HepG2 (cell line): ENCODE results near the gene CAPN9. TPM values are rescaled to one million over a fixed set of nuclear protein-coding genes. Genes with fewer than 3 reads are reported as not detected.
A peak's percentile ranks its signal among the peaks of the same experiment; 100 is the strongest.

Experiments
- ATAC-seq: fragments of 200-7000 bp; cut with Tn5 transposase; 3 replicates; pipeline ENCODE4 v1.9.1; 2020; ENCODE audit warnings: mild to moderate bottlenecking, moderate library complexity
- BruUV-seq: library from RNA; stranded (reverse); fragments of 400-500 nt; replicated peaks from 2 replicates; lab custom pipeline; 2021; lab: Mats Ljungman, UMichigan
- CTCF ChIA-PET: fragments of 300-600 bp; formaldehyde crosslinking; extraction: SDS; loops from one replicate; lab custom pipeline; 2021; ENCODE audit warnings: low total read pairs, inconsistent platforms, low intra/inter-chr PET ratio; lab: Yijun Ruan, JAX
- POLR2A ChIA-PET: fragments of 350-600 bp; sonication (Branson Sonifier 250); formaldehyde crosslinking; loops from one replicate; lab custom pipeline; 2020; ENCODE audit warnings: antibody characterized with exemption, inconsistent platforms; lab: Yijun Ruan, JAX
- DNase-seq: peaks from one replicate; pipeline ENCODE4 v3.0.0-alpha.2; 2015; ENCODE audit warnings: low spot score
- FAIRE-seq: peaks from 3 replicates; lab custom pipeline; 2011; peaks lifted over from hg19 to GRCh38; lab: Jason Lieb, UNC
- H2AFZ ChIP-seq: one replicate; pipeline ENCODE4 v1.6.1; 2011; ENCODE audit warnings: low read length, inconsistent platforms
- H3K27ac ChIP-seq: fragments of 300-600 bp; 3 replicates; pipeline ENCODE4 v1.8.0; 2011; ENCODE audit warnings: mixed run types, mild to moderate bottlenecking, mixed read lengths, low read length, inconsistent platforms; ENCODE audit not compliant: insufficient read depth; ENCODE audit errors: extremely low read length
- H3K27me3 ChIP-seq, 2 experiments: fragments of 200-600 bp in 1 of 2; 2 replicates in 1 of 2; 3 replicates in 1 of 2; pipeline versions ENCODE4 v1.6.0 to v1.8.0; 2011; ENCODE audit warnings: low read length in 2 of 2, mild to moderate bottlenecking in 2 of 2, moderate library complexity in 2 of 2, inconsistent platforms in 1 of 2; ENCODE audit not compliant: insufficient read depth in 2 of 2, control insufficient read depth in 1 of 2
- H3K36me3 ChIP-seq, 2 experiments: fragments of 200-600 bp in 1 of 2; replicated peaks in 1 of 2; 2 replicates in 1 of 2; 3 replicates in 1 of 2; pipeline versions ENCODE4 v1.5.1 to v1.8.0; 2011; ENCODE audit warnings: low read length in 2 of 2, inconsistent platforms in 1 of 2; ENCODE audit not compliant: insufficient read depth in 2 of 2, control insufficient read depth in 1 of 2
- H3K4me1 ChIP-seq: 2 replicates; pipeline ENCODE4 v1.5.1; 2012; ENCODE audit warnings: low read length, inconsistent platforms; ENCODE audit not compliant: insufficient read depth
- H3K4me2 ChIP-seq: 2 replicates; pipeline ENCODE4 v1.6.0; 2011; ENCODE audit warnings: low read depth, low read length, inconsistent platforms
- H3K4me3 ChIP-seq, 3 experiments: fragments of 200-600 bp in 1 of 3; sonication (generic), shearing (Covaris generic) in 1 of 3; replicated peaks in 1 of 3; 2 replicates each; pipeline ENCODE4 v1.5.1; 2011 to 2016; ENCODE audit warnings: low read length in 3 of 3, inconsistent platforms in 2 of 3, low read depth in 2 of 3, mild to moderate bottlenecking in 2 of 3, control low read depth in 1 of 3, mixed read lengths in 1 of 3; ENCODE audit not compliant: insufficient read depth in 1 of 3
- H3K79me2 ChIP-seq: one replicate; pipeline ENCODE4 v1.6.1; 2011; ENCODE audit warnings: low read length, inconsistent platforms; ENCODE audit not compliant: insufficient read depth
- H3K9ac ChIP-seq: 2 replicates; pipeline ENCODE4 v1.6.0; 2011; ENCODE audit warnings: mild to moderate bottlenecking, low read depth, low read length, inconsistent platforms; ENCODE audit not compliant: insufficient read depth
- H3K9me3 ChIP-seq: 2 replicates; pipeline ENCODE4 v1.5.1; 2012; ENCODE audit warnings: mild to moderate bottlenecking, low read length
- H4K20me1 ChIP-seq: 2 replicates; pipeline ENCODE4 v1.6.0; 2011; ENCODE audit warnings: inconsistent platforms, mild to moderate bottlenecking, low read length, moderate library complexity; ENCODE audit not compliant: insufficient read depth
- CENPX ChIP-seq: sonication (generic); formaldehyde crosslinking; IDR thresholded peaks from 2 replicates; pipeline ENCODE4 v1.9.0; 2021; ENCODE audit warnings: mild to moderate bottlenecking, missing genetic modification reagents, moderate library complexity
- DNMT1 ChIP-seq: sonication (generic); formaldehyde crosslinking; IDR thresholded peaks from 2 replicates; pipeline ENCODE4 v1.5.1; 2020; ENCODE audit warnings: mild to moderate bottlenecking, missing genetic modification reagents
- FOXK2 ChIP-seq: fragments of 450-650 bp; IDR thresholded peaks from 2 replicates; pipeline ENCODE4 v1.6.1; 2016
- FOXM1 ChIP-seq: sonication (generic); formaldehyde crosslinking; IDR thresholded peaks from 2 replicates; pipeline ENCODE4 v1.5.0; 2020; ENCODE audit warnings: missing genetic modification reagents
- HNF4A ChIP-seq: sonication (generic); formaldehyde crosslinking; IDR thresholded peaks from 2 replicates; pipeline ENCODE4 v1.4.0; 2020; ENCODE audit warnings: missing genetic modification reagents
- HNF4G ChIP-seq, 2 experiments: sonication (generic) in 1 of 2; formaldehyde crosslinking in 1 of 2; IDR thresholded peaks; 2 replicates each; pipeline versions ENCODE4 v1.4.0 to v1.6.1; 2011 to 2020; ENCODE audit warnings: borderline replicate concordance in 2 of 2, low read depth in 2 of 2, mild to moderate bottlenecking in 2 of 2, low read length in 1 of 2, missing genetic modification reagents in 1 of 2, moderate library complexity in 1 of 2
- MAFK ChIP-seq, 2 experiments: IDR thresholded peaks in 1 of 2; conservative IDR thresholded peaks in 1 of 2; 2 replicates each; pipeline ENCODE4 v1.6.1; 2011; ENCODE audit warnings: improper control_type of control experiment in 2 of 2, low read length in 2 of 2
- MEIS1 ChIP-seq: sonication (generic); formaldehyde crosslinking; IDR thresholded peaks from 2 replicates; pipeline ENCODE4 v1.9.0; 2021; ENCODE audit warnings: mild to moderate bottlenecking, missing genetic modification reagents, moderate library complexity, borderline replicate concordance
- NFYB ChIP-seq: sonication (generic); formaldehyde crosslinking; IDR thresholded peaks from 2 replicates; pipeline ENCODE4 v1.4.0; 2020; ENCODE audit warnings: missing genetic modification reagents
- POLR2A ChIP-seq, 2 experiments: IDR thresholded peaks; 2 replicates each; pipeline ENCODE4 v1.6.1; 2011; ENCODE audit warnings: low read depth in 2 of 2, low read length in 2 of 2, mild to moderate bottlenecking in 1 of 2, moderate library complexity in 1 of 2; ENCODE audit not compliant: insufficient read depth in 1 of 2
- RFX5 ChIP-seq: IDR thresholded peaks from 2 replicates; pipeline ENCODE4 v1.6.1; 2011; ENCODE audit warnings: low read depth, low read length, improper control_type of control experiment
- TMF1 ChIP-seq: sonication (generic); formaldehyde crosslinking; IDR thresholded peaks from 2 replicates; pipeline ENCODE4 v1.8.1; 2022; ENCODE audit warnings: low read depth, missing genetic modification reagents
- WIZ ChIP-seq: sonication (generic); formaldehyde crosslinking; IDR thresholded peaks from 2 replicates; pipeline ENCODE4 v1.5.1; 2020; ENCODE audit warnings: mild to moderate bottlenecking, missing genetic modification reagents
- ZBTB1 ChIP-seq: sonication (generic); formaldehyde crosslinking; IDR thresholded peaks from 2 replicates; pipeline ENCODE4 v1.4.0; 2020; ENCODE audit warnings: missing genetic modification reagents, borderline replicate concordance
- ZFP62 ChIP-seq: sonication (generic); formaldehyde crosslinking; IDR thresholded peaks from 2 replicates; pipeline ENCODE4 v1.4.0; 2020; ENCODE audit warnings: missing genetic modification reagents
- ZNF557 ChIP-seq: sonication (generic); formaldehyde crosslinking; IDR thresholded peaks from 2 replicates; pipeline ENCODE4 v1.4.0; 2020; ENCODE audit warnings: missing genetic modification reagents
- ZNF644 ChIP-seq: IDR thresholded peaks from 2 replicates; pipeline ENCODE4 v1.6.1; 2016; ENCODE audit warnings: low read depth
- ZNF761 ChIP-seq: sonication (generic); formaldehyde crosslinking; conservative IDR thresholded peaks from 2 replicates; pipeline ENCODE4 v1.4.0; 2020; ENCODE audit warnings: mild to moderate bottlenecking, missing genetic modification reagents
- ZNF792 ChIP-seq: IDR thresholded peaks from 2 replicates; pipeline ENCODE4 v1.6.1; 2016
- WGBS: methylation state at CpG from one replicate; pipeline ENCODE4 v1.1.6; 2017; ENCODE audit warnings: low lambda C conversion rate; 5-methylcytosine and 5-hydroxymethylcytosine counted together
- in situ Hi-C: cut with HindIII; loops from 2 replicates; pipeline ENCODE4 v1.10.0; 2017; ENCODE audit warnings: low pct_unique_long_range_greater_than_20kb; ENCODE audit not compliant: extremely low pct_ligation_motif_present
- intact Hi-C: fragments of 100-400 bp; cut with micrococcal nuclease; formaldehyde crosslinking; loops from one replicate; pipeline ENCODE4 v1.10.0; 2022; ENCODE audit not compliant: unreplicated experiment
- polyA plus RNA-seq, 8 experiments: library from polyadenylated mRNA; depleted of rRNA in 3 of 8; stranded (reverse) in 7 of 8; unstranded in 1 of 8; fragments of >200 nt; fragmentation: Illumina TruSeq in 4 of 8; extraction: Trizol in 4 of 8; gene quantifications; 2 replicates each; pipeline versions ENCODE4 v1.2.1 to v1.2.3, GENCODE V29; 2011 to 2016; ENCODE audit warnings: low read depth in 4 of 8, missing spikeins in 1 of 8, mixed read lengths in 1 of 8; ENCODE audit not compliant: insufficient read depth in 1 of 8
- total RNA-seq, 5 experiments: library from RNA; depleted of rRNA; stranded (reverse); fragments of >200 nt; fragmentation: Illumina TruSeq; extraction: Trizol; gene quantifications; 2 replicates each; pipeline ENCODE4 v1.2.3, GENCODE V29; 2016; ENCODE audit warnings: low read depth in 1 of 5
- TF ChIP-seq, protein P1 (sequence below): sonication (generic); formaldehyde crosslinking; IDR thresholded peaks from 2 replicates; pipeline ENCODE4 v1.8.0; 2022; ENCODE audit warnings: missing genetic modification reagents, mild to moderate bottlenecking, inconsistent platforms, borderline replicate concordance
- TF ChIP-seq, protein P2 (sequence below): fragments of 450-650 bp; IDR thresholded peaks from 2 replicates; pipeline ENCODE4 v1.6.1; 2017

CAPN9 gene
- total and polyA plus RNA-seq, 2 of the 13 experiments (the other 11 are each of a cell fraction or from before 2014, with no cell fraction given) = 0.04 to 0.31 TPM

- no peak overlapping the region for H3K9ac ChIP-seq
- no peak for FAIRE-seq
- WGBS = 24% methylated on average over 5 of the region's 5 CpGs
- intact Hi-C loops = no loop called here
- BruUV-seq = no TSS peak
- H3K9me3 ChIP-seq = no peaks in the 10 kb centered on the region
- no peak overlapping the region for H3K4me3 ChIP-seq
- no peaks in the 10 kb centered on the region for H3K27me3 ChIP-seq
- no peak for ATAC-seq
- ChIA-PET CTCF (no interaction called here), POLR2A (no interaction called here)
- no peaks in the 10 kb centered on the region for H3K36me3 ChIP-seq
- H3K79me2 ChIP-seq = no peaks in the 10 kb centered on the region
- no peak for DNase-seq
- H4K20me1 ChIP-seq = no peaks in the 10 kb centered on the region
- no peak overlapping the region for H2AFZ ChIP-seq
- in situ Hi-C loops = no loop called here
- no peak overlapping the region for H3K27ac ChIP-seq
- no peak overlapping the region for H3K4me2 ChIP-seq
- H3K4me1 ChIP-seq = peaks cover 52% of the 10 kb centered on the region
- TF ChIP-seq HNF4A (CRISPR knock-in tag) = peak; percentile 65
- no peak for TF ChIP-seq ZNF557
- no peak for TF ChIP-seq POLR2A (IDR thresholded peaks at IDR 0.05; ENCODE audit: insufficient read depth in 1 of 2, low read depth in 2 of 2, low read length in 2 of 2)
- TF ChIP-seq MEIS1 (CRISPR knock-in tag) = no peak
- TF ChIP-seq, protein P1, sequence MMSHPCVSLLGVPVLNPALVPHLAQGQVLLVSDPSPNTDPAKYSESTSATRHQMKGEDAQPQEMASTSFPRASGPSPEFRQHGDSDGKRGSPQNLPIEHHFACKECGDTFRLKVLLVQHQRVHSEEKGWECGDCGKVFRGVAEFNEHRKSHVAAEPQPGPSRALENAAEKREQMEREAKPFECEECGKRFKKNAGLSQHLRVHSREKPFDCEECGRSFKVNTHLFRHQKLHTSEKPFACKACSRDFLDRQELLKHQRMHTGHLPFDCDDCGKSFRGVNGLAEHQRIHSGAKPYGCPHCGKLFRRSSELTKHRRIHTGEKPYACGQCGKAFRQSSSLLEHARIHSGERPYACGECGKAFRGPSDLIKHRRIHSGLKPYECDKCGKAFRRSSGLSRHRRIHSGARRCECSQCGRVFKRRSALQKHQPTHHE = no peak
- no peak for TF ChIP-seq TMF1 (CRISPR knock-in tag)
- TF ChIP-seq, protein P2, sequence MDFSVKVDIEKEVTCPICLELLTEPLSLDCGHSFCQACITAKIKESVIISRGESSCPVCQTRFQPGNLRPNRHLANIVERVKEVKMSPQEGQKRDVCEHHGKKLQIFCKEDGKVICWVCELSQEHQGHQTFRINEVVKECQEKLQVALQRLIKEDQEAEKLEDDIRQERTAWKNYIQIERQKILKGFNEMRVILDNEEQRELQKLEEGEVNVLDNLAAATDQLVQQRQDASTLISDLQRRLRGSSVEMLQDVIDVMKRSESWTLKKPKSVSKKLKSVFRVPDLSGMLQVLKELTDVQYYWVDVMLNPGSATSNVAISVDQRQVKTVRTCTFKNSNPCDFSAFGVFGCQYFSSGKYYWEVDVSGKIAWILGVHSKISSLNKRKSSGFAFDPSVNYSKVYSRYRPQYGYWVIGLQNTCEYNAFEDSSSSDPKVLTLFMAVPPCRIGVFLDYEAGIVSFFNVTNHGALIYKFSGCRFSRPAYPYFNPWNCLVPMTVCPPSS = no peak
- TF ChIP-seq NFYB = no peak
- no peak for TF ChIP-seq CENPX
- TF ChIP-seq WIZ (CRISPR knock-in tag) = no peak
- 0 out of 2 replicates have a peak, but pooled peaks have one; percentile 19 for TF ChIP-seq ZNF644 (CRISPR knock-in tag)
- no peak for TF ChIP-seq DNMT1 (CRISPR knock-in tag)
- TF ChIP-seq RFX5 = no peak
- TF ChIP-seq ZFP62 (CRISPR knock-in tag) = no peak
- TF ChIP-seq MAFK (conservative IDR thresholded peaks at IDR 0.05 in 1 of 2, IDR thresholded peaks at IDR 0.05 in 1 of 2; ENCODE audit: low read length in 2 of 2) = peak in 1 of 2 experiments; percentile 46; a peak in 2 of 4 replicates
- TF ChIP-seq FOXM1 = no peak
- no peak for TF ChIP-seq ZBTB1 (CRISPR knock-in tag)
- TF ChIP-seq HNF4G (IDR thresholded peaks at IDR 0.05; ENCODE audit: borderline replicate concordance, low read depth, low read length) = peak; percentile 70
- no peak for TF ChIP-seq HNF4G (CRISPR knock-in tag; IDR thresholded peaks at IDR 0.05; ENCODE audit: borderline replicate concordance, low read depth)
- TF ChIP-seq ZNF761 = no peak
- no peak for TF ChIP-seq FOXK2
- TF ChIP-seq ZNF792 (CRISPR knock-in tag) = no peak
These were observed 16.9 kb downstream of the CAPN9 start for GRCh38 chr1:230763927-230764591.
